ENCODE measurements around the gene DDX27. TPM values are rescaled to one million over a fixed set of nuclear protein-coding genes. Genes with fewer than 3 reads are reported as not detected.

DDX27 gene
- total and polyA plus RNA-seq, 12 donors: 11.0 to 26.2 (median 13.2) TPM

GRCh38 chr20:49278036-49278817, 59.0 kb downstream of the DDX27 start, which contains the start of gene ZNFX1:
ZNFX1 (minus strand) TSS chr20:49278057; CDS start chr20:49275839, 2,218 bp downstream.
- Histone ChIP-seq H3K4me1 (peaks cover 2 to 78% (median 69%) of the 10 kb centered on the region in 9 donors), H3K9me3 (peaks cover 0 to 39% (median 8%) of the 10 kb centered on the region in 11 donors), H3K36me3 (peaks cover 7 to 70% (median 59%) of the 10 kb centered on the region in 9 donors), H3K4me3 (peak within 1 kb of the TSS; percentile 70 to 92 (median 86)), H3K27me3 (no peaks in the 10 kb centered on the region), H3K27ac (peak within 1 kb of the TSS; percentile 87 to 99 (median 97))
- intact Hi-C loops (cut with DNase I): loop anchor here in 3 of 10 donors (1.0 to 5.0 kb wide), 2 partner anchors 90 to 91 kb away; partner anchors contain the start of gene STAU1 (in 3 of the 3)
- peak; percentile 92 to 98 (median 96) for ATAC-seq
- WGBS, 2 donors: 0 to 1% methylated on average over 74 to 79 of the region's 80 CpGs
- DNase-seq: peak; percentile 99
- TF ChIP-seq CTCF (IDR thresholded peaks at IDR 0.05): peak in 3 of 9 donors; percentile 23 to 27 (median 23)

- peaks cover 7 to 70% (median 59%) of the 10 kb centered on the region in 9 donors for H3K36me3 ChIP-seq
- TF ChIP-seq CTCF (IDR thresholded peaks at IDR 0.05): no peak
Observed at GRCh38 chr20:49278818-49279676, 59.8 kb downstream of the DDX27 start.

GRCh38 chr20:49279677-49280462, 60.7 kb downstream of the DDX27 start:
- DNase-seq (no peak), ATAC-seq (no peak)
- Histone ChIP-seq H3K9me3 (peaks cover 0 to 55% (median 8%) of the 10 kb centered on the region in 11 donors), H3K4me3 (peak overlapping the region; percentile 50 to 92 (median 84)), H3K27me3 (no peaks in the 10 kb centered on the region), H3K36me3 (peaks cover 7 to 70% (median 62%) of the 10 kb centered on the region in 9 donors), H3K4me1 (peaks cover 2 to 78% (median 66%) of the 10 kb centered on the region in 9 donors), H3K27ac (peak overlapping the region in 5 of 10 donors; percentile 95 to 98 (median 98))
- no peak for TF ChIP-seq CTCF (IDR thresholded peaks at IDR 0.05)
- 64 to 65% methylated on average over 7 of the region's 7 CpGs for WGBS, 2 donors
- intact Hi-C loops (cut with DNase I): loop anchor here in 2 of 10 donors (5.0 kb wide), 1 partner anchor 93 kb away; the partner anchor contains the start of gene STAU1 (in 2 of the 2)

More at GRCh38 chr20:49278818-49279676, 59.8 kb downstream of the DDX27 start:
- Histone ChIP-seq H3K4me3 (peak overlapping the region; percentile 50 to 92 (median 84)), H3K4me1 (peaks cover 2 to 78% (median 69%) of the 10 kb centered on the region in 9 donors), H3K27me3 (no peaks in the 10 kb centered on the region), H3K27ac (peak overlapping the region; percentile 87 to 99 (median 97)), H3K9me3 (peaks cover 0 to 47% (median 8%) of the 10 kb centered on the region in 11 donors)
- DNase-seq (peak in 1 of 2 donors; percentile 8), ATAC-seq (peak in 2 of 8 donors; percentile 4 to 13)
- WGBS, 2 donors: 17 to 20% methylated on average over 33 of the region's 33 CpGs
- intact Hi-C loops (cut with DNase I): loop anchor here in 3 of 10 donors (1.0 to 5.0 kb wide), 2 partner anchors 91 to 92 kb away; partner anchors contain the start of gene STAU1 (in 3 of the 3)
